ENCODE measurements around the gene RGS7. TPM values are rescaled to one million over a fixed set of nuclear protein-coding genes. Genes with fewer than 3 reads are reported as not detected.

Gene RGS7
- total RNA-seq, 2 donors from 2014 or later, result not detected

- no peak for DNase-seq (ENCODE audit: low spot score)
- H3K9me3 ChIP-seq, result no peaks in the 10 kb centered on the region
- no peak overlapping the region for H3K4me3 ChIP-seq
- H3K4me1 ChIP-seq, result no peaks in the 10 kb centered on the region
- no peaks in the 10 kb centered on the region for H3K36me3 ChIP-seq
- H3K27me3 ChIP-seq, result no peaks in the 10 kb centered on the region
- no peak overlapping the region for H3K27ac ChIP-seq
- TF ChIP-seq, protein P1, sequence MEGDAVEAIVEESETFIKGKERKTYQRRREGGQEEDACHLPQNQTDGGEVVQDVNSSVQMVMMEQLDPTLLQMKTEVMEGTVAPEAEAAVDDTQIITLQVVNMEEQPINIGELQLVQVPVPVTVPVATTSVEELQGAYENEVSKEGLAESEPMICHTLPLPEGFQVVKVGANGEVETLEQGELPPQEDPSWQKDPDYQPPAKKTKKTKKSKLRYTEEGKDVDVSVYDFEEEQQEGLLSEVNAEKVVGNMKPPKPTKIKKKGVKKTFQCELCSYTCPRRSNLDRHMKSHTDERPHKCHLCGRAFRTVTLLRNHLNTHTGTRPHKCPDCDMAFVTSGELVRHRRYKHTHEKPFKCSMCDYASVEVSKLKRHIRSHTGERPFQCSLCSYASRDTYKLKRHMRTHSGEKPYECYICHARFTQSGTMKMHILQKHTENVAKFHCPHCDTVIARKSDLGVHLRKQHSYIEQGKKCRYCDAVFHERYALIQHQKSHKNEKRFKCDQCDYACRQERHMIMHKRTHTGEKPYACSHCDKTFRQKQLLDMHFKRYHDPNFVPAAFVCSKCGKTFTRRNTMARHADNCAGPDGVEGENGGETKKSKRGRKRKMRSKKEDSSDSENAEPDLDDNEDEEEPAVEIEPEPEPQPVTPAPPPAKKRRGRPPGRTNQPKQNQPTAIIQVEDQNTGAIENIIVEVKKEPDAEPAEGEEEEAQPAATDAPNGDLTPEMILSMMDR (IDR thresholded peaks at IDR 0.05), result no peak
Measured at GRCh38 chr1:241330619-241331327, 26.2 kb downstream of the RGS7 start.

GRCh38 chr1:241325456-241325855, 31.5 kb downstream of the RGS7 start:
- Histone ChIP-seq H3K4me3 (no peak overlapping the region), H3K9me3 (no peaks in the 10 kb centered on the region), H3K27me3 (no peaks in the 10 kb centered on the region), H3K36me3 (no peaks in the 10 kb centered on the region), H3K4me1 (no peaks in the 10 kb centered on the region), H3K27ac (no peak overlapping the region)
- TF ChIP-seq, protein P1 (IDR thresholded peaks at IDR 0.05), result no peak
- no peak for DNase-seq (ENCODE audit: low spot score)

DNA sequence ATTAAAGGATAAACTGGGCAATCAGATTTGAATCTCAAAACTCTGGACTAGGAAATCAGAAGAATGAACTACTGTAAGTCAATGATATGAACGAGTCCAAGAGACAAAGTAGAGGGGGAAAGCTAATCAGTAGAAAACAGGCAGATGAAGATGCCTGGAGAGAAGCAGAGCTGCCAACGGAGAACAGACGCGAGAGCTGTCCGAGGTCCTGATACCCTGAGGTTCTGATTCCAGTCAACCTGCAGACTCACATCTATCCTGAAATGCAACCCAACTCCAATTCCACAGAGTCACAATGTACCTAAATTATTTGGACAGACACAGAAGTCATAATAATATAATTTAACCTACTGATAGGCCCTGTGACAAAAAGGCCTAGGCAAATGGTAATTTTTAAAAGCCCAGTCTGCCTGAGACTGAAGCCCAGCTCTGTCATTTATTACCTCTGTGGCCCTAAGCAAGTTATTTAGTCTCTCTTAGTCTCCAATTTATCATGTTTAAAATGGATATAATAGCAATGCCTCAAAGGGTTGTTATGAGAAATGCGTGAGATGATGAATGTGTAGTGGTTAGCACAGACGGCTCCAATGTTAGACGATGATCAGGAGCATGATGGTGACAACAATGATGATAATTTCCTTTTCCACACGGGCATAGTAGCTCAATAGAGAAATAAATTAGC, 33.4 kb downstream of the RGS7 start:
- no peaks in the 10 kb centered on the region for H3K9me3 ChIP-seq
- no peaks in the 10 kb centered on the region for H3K27me3 ChIP-seq
- TF ChIP-seq, protein P1 (IDR thresholded peaks at IDR 0.05), result no peak
- H3K36me3 ChIP-seq, result no peaks in the 10 kb centered on the region
- no peak overlapping the region for H3K27ac ChIP-seq
- no peak overlapping the region for H3K4me3 ChIP-seq
- no peaks in the 10 kb centered on the region for H3K4me1 ChIP-seq
- no peak for DNase-seq (ENCODE audit: low spot score)

DNA sequence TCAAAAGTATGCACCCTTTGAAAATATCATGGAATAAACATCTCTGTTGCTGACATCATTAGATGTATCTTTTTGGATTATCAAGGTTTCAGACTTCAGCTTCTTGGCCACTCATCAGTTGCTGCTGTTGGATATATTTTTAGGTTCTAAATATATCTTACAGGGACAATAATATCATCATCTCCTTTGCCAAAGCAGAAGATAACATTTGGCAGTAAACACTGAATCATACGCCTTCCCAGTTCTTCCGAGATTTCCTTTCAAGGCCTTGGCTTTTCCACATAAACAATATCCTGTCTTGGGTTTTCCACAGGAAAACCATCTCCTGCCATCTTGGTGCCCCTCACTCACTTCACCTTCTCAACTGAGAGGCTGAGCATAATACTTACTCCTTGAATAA, 39.3 kb downstream of the RGS7 start:
- DNase-seq (ENCODE audit: low spot score), result no peak
- no peak overlapping the region for H3K27ac ChIP-seq
- H3K27me3 ChIP-seq, result no peaks in the 10 kb centered on the region
- no peaks in the 10 kb centered on the region for H3K36me3 ChIP-seq
- H3K4me1 ChIP-seq, result no peaks in the 10 kb centered on the region
- no peaks in the 10 kb centered on the region for H3K9me3 ChIP-seq
- no peak overlapping the region for H3K4me3 ChIP-seq
- TF ChIP-seq, protein P1 (IDR thresholded peaks at IDR 0.05), result no peak

DNA sequence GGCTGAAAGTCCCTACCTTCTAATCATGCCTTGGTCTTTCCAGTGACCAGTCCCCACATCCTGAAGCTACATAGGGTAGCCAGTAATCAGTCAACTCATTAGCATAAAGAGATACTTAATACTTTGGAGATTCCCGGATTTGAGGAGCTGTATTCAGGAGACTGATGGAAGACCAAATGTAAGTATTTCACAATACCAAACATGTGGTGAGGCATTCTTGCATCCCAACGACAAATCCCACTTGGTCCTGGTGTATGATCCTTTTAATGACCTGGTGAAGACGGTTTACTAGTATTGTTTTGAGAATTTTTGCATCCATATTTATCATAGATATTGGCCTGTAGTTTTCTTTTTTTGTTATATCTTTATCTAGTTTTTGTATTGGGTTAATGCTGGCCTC, 40.6 kb downstream of the RGS7 start:
- Histone ChIP-seq H3K27ac (no peak overlapping the region), H3K27me3 (no peaks in the 10 kb centered on the region), H3K9me3 (no peaks in the 10 kb centered on the region), H3K36me3 (no peaks in the 10 kb centered on the region), H3K4me3 (no peak overlapping the region), H3K4me1 (no peaks in the 10 kb centered on the region)
- TF ChIP-seq, protein P1 (IDR thresholded peaks at IDR 0.05), result no peak
- DNase-seq (ENCODE audit: low spot score), result no peak

Measured in right atrium auricular region (tissue), 2 donors.